ENCODE data around the gene CAPN2. TPM values are rescaled to one million over a fixed set of nuclear protein-coding genes. Genes with fewer than 3 reads are reported as not detected.

CAPN2 gene
- polyA plus RNA-seq, 3 donors = 177 to 223 (median 191) TPM

DNA sequence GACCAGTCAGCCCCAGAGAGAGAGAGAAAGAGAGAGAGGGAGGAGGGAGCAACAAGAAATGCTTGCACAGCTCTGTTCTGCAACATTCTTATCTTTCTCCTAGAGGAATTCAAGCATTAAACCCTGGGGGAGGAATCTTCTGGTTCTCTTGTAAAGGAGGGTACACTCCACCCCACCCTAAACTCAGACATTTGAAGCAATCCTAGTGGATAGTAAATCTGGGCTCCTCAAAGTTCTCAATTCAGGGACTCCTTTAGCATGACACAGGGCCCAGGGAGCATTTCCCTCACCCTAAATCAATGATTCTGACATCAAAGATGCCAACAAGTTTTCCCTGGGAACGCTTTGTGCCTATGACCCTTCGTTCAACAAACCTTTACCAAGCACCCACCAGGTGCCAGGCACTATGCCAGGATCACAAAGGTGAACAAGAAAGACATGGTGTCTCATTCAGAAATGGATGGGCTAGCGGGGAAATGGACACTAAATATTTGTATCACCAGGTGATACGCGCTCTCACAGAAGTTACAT, 11.9 kb upstream of the CAPN2 start:
- no peak for DNase-seq

- DNase-seq = no peak
These were observed 11.2 kb upstream of the CAPN2 start for GRCh38 chr1:223700942-223701637.

DNA sequence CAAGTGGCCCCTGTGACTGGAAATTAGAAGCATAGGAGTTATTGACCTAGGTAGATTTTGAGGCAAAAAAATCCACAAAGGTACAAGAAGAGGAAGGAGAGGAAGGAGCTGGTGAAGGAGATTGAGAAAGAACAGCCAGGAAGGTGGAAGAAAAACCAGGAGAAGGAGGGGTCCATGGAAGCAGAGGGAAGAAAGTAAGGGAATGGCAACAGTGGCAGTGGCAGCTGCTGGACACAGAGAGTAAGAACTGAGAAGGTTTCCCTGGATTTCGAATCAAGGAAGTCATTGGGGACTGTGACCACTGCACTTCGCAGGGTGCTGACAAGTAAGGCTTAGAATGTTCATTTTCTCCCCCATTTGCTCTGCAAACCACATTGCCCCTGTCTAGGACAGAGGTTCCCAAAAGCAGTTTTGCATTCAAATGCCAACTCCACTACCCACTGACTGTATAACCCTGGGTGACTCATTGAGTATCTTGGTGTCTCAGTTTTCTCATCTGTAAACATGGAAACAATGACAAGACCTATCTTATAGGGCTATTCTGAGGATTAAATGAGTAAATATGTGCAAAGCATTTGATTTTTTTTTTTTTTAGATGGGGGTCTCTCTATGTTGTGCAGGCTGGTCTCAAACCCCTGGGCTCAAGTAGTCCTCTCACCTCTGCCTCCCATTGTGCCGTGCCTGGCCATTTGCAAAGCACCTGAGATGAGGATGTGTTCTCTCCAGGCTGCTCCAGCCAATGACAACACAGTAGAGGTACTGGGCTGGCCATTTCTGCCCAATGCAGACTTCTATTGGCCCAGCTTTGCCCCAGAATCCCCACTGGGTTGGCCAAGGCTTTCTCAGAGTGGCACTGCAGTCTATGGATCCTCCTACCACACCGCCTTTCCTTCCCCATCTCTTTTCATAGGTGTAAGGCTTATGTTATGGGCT, 9.3 kb upstream of the CAPN2 start:
- DNase-seq = no peak

DNA sequence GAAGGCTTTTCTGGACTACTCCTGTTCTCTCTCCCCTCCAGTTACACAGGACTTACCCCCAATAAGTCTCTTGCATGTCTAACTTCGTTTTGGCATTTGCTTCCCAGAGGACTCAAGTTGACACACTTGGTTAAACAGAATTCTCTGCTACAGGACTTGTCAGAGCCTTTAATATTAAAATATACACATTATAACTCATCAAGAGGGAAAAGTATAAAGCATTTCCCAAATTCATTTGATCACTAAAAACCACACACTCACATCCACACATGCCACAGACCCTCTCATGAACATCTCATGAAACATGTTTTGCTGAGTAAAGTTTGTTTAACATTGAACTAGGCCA, 8.7 kb upstream of the CAPN2 start:
- DNase-seq = no peak

GRCh38 chr1:223704921-223705878, 7.1 kb upstream of the CAPN2 start:
- DNase-seq = no peak

- no peak for DNase-seq
These were observed 6.0 kb upstream of the CAPN2 start for GRCh38 chr1:223706077-223706973.

- DNase-seq = no peak
These were observed 4.9 kb upstream of the CAPN2 start for GRCh38 chr1:223707256-223708000.

DNA sequence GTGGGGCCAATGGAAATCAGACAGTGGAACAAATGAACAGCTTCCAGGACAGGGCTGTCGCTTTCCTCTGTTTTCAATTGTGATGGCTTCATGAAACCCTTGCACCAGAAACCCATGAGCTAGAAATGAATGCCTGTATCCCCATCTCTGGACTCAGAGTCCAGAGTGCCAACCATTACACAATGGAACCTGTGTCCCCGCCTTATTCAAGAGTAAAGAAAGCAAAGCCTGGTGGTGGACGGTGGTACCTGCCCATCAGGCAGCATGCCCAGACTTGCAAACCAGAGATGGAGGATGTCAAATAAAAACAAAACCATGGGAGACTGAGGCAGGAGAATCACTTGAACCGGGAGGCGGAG, 4.4 kb upstream of the CAPN2 start:
- no peak for DNase-seq

DNA sequence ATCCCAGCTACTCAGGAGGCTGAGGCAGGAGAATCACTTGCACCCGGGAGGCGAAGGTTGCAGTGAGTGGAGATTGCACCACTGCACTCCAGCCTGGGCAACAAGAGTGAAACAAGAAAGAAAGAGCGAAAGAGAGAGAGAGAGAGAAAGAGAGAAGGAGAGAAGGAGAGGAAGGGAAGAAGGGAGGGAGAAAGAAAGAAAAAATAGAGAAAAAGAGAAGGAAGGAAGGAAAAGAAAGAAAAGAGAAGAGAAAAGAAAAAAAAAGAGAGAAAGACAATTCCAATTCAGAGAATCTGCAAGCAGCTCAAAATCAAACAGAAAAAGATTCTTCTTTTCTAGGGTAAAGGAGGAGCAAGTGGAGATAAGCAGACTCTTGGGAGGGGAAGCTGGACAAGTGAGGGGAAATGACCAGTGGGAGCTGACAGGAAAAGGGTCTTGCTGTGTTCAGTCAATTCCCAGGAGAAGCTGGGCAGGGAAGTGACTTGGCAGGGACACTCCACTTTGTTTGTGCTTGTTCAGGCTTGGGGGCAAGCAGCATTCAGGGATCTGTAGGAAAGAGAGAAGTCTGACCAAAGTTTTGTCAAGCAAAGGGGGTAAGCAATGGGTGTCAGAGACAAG, 3.6 kb upstream of the CAPN2 start:
- DNase-seq = no peak

DNA sequence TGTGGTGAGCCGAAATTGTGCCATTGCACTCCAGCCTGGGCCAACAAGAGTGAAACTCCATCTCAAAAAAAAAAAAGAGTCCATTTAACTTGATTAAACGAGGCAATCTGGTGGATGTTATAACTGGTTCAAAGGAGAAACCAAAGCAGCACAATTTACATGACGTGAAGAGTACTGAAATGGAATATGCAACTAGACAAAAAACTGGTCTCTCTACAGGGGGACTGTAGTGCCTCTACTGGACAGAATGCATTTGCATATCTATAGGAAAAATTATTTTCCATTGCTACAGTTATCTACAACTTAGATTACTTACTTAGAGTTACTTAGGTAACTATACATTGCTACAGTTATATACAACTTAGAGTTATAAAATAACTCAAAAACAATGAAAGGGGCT, 2.7 kb upstream of the CAPN2 start:
- DNase-seq = no peak

- no peak for DNase-seq
These were observed 1.9 kb upstream of the CAPN2 start for GRCh38 chr1:223710179-223711133.

- no peak for DNase-seq
These were observed 1.2 kb upstream of the CAPN2 start for GRCh38 chr1:223711173-223711572.

GRCh38 chr1:223711747-223712193, 569 bp upstream of the CAPN2 start:
- no peak for DNase-seq

DNA sequence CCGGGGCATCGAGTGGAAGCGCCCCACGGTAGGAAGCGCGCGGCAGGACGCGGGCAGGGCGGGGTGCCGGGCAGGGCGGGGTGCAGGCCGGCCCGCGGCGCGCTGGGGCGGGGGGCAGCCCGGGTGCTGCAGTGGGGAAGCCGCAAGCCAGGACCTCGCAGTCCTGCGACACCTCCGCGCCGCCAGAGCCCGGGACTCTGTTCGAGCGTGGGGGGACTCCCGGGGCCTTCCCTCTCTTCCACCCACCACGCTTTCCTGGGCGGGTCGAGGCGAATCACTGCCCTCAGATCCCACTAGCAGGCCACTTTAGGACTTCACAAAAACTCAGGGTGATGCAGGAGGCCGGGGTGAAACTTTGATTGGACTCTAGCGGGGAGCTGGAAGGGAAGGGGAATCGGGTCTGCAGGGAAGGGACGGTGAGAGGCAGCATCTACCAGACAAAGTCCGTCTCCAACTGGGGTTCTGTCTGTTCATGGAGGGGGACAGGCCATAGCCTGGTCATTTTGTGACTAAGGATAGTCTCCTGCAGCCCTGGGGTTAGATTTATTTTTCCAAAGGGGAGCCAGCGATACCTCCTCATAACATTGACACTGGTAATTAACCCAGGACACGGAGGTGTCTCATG, 623 bp downstream of the CAPN2 start:
- no peak for DNase-seq

DNA sequence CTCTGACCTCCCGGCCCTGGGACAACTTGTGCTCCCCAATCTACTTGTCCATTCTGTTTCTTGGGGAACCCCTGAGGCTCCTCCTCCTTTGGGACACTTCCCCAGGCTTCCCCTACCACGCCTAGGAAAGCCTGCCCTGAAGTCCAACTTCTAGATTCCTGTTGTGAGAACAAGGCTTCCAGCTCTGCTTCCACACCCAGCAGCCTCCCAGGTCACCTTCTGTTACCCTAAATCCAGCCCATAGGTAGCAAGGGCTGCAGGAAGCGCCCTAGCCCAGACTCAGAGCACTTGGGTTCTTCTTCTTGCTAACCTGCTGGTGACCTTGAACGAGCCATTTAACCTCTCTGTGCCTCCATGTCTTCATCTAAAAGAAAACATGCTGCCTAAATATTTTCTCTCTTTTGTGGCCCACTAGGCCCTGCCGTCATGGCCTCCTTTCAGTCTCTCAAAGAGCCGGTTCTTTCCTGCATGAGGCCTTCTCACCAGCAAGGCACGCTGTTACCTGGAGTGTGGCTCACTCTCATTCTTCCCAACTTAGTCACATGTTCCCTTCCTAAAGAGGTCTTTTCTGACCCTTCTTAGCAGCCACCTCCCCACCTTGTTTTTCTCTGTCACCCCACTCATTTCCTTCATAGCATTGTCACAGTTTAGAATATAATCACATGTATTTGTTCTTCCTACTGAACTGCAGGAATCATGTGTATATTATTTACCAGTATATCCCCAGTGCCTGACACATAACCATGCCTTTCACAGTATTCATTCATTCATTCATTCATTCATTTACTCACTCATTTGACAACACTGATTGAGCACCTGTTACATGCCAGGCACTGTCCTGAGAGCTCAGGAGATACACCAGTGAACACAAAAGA, 1.4 kb downstream of the CAPN2 start:
- DNase-seq = no peak

DNA sequence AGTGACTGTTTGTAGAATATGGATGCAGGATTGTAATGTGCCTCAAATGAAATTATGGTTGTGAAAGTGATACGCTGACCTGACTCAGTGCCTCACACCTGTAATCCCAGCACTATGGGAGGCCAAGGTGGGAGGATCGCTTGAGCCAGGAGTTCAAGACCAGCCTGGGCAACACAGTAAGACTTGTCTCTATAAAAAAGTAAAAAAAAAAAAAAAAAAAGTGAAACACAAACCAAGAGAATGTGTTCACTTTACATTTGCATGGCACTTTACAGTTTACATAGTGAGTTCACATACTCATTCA, 2.0 kb downstream of the CAPN2 start:
- DNase-seq = no peak
